Lower lobe of right lung (tissue), 2 donors: Measurements from ENCODE around the gene IL31RA. TPM values are rescaled to one million over a fixed set of nuclear protein-coding genes. Genes with fewer than 3 reads are reported as not detected.

Source experiments
- ATAC-seq, 2 donors: fragments of 200-7000 bp; cut with Tn5 transposase; one replicate each; pipeline ENCODE4 v1.9.1; 2020 to 2022; ENCODE audit warnings: mild to moderate bottlenecking in 2 of 2, moderate library complexity in 2 of 2
- DNase-seq: peaks from one replicate; pipeline ENCODE4 v3.0.0-alpha.2; 2020
- H3K27ac ChIP-seq: fragments of 200-600 bp; one replicate; pipeline ENCODE4 v1.8.0; 2022
- H3K27me3 ChIP-seq: fragments of 200-600 bp; one replicate; pipeline ENCODE4 v1.8.0; 2022; ENCODE audit warnings: low read depth
- H3K36me3 ChIP-seq: fragments of 200-600 bp; one replicate; pipeline ENCODE4 v1.8.0; 2022; ENCODE audit warnings: mild to moderate bottlenecking
- H3K4me1 ChIP-seq: fragments of 200-600 bp; one replicate; pipeline ENCODE4 v1.8.0; 2022
- H3K4me3 ChIP-seq: fragments of 200-600 bp; one replicate; pipeline ENCODE4 v1.8.0; 2022; ENCODE audit warnings: mild to moderate bottlenecking
- H3K9me3 ChIP-seq: fragments of 200-600 bp; one replicate; pipeline ENCODE4 v1.8.0; 2022
- CTCF ChIP-seq: fragments of 200-600 bp; IDR thresholded peaks from one replicate; pipeline ENCODE4 v1.8.0; 2022; ENCODE audit warnings: antibody characterized with exemption, mild to moderate bottlenecking
- intact Hi-C: fragments of 100-400 bp; cut with DNase I; formaldehyde crosslinking; loops from one replicate; pipeline ENCODE4 v1.11.0; 2022
- total RNA-seq: library from RNA; stranded (reverse); fragmentation: NEBNext Ultra II Directional; extraction: Animal tissue kit (Norgen Biotek cat#: 25700); gene quantifications from one replicate; pipeline ENCODE4 v1.2.1, GENCODE V29; 2021
- donor health status: DM: no; HTN: yes; CAD: no; lungs with severe emphysema.

Gene IL31RA
- total RNA-seq, 1 donor from 2014 or later = not detected

GRCh38 chr5:55853041-55853670, 2.0 kb downstream of the IL31RA start:
- ATAC-seq = no peak
- Histone ChIP-seq H3K27me3 (no peaks in the 10 kb centered on the region), H3K27ac (no peak overlapping the region), H3K4me1 (peaks cover 11% of the 10 kb centered on the region), H3K4me3 (no peak overlapping the region), H3K36me3 (no peaks in the 10 kb centered on the region), H3K9me3 (no peaks in the 10 kb centered on the region)
- TF ChIP-seq CTCF = no peak
- no peak for DNase-seq
- intact Hi-C loops = no loop called here

GRCh38 chr5:55853818-55854217, 2.7 kb downstream of the IL31RA start:
- DNase-seq (no peak), ATAC-seq (no peak)
- Histone ChIP-seq H3K4me3 (no peak overlapping the region), H3K27ac (no peak overlapping the region), H3K36me3 (no peaks in the 10 kb centered on the region), H3K9me3 (no peaks in the 10 kb centered on the region), H3K4me1 (peaks cover 11% of the 10 kb centered on the region), H3K27me3 (no peaks in the 10 kb centered on the region)
- no peak for TF ChIP-seq CTCF
- intact Hi-C loops = no loop called here

GRCh38 chr5:55855509-55855908, 4.4 kb downstream of the IL31RA start:
- no peak overlapping the region for H3K4me3 ChIP-seq
- no peaks in the 10 kb centered on the region for H3K36me3 ChIP-seq
- no peak for DNase-seq
- intact Hi-C loops = no loop called here
- no peak for ATAC-seq
- H3K4me1 ChIP-seq = peaks cover 11% of the 10 kb centered on the region
- H3K27me3 ChIP-seq = no peaks in the 10 kb centered on the region
- no peak overlapping the region for H3K27ac ChIP-seq
- TF ChIP-seq CTCF = no peak
- no peaks in the 10 kb centered on the region for H3K9me3 ChIP-seq

GRCh38 chr5:55856516-55857246, 5.5 kb downstream of the IL31RA start:
- DNase-seq (no peak), ATAC-seq (peak in 1 of 2 donors; percentile 49)
- Histone ChIP-seq H3K9me3 (no peaks in the 10 kb centered on the region), H3K27me3 (no peaks in the 10 kb centered on the region), H3K36me3 (no peaks in the 10 kb centered on the region), H3K4me3 (no peak overlapping the region), H3K27ac (no peak overlapping the region), H3K4me1 (peaks cover 11% of the 10 kb centered on the region)
- no peak for TF ChIP-seq CTCF
- intact Hi-C loops = no loop called here

GRCh38 chr5:55857247-55857640, 6.1 kb downstream of the IL31RA start:
- no peak for TF ChIP-seq CTCF
- Histone ChIP-seq H3K27me3 (no peaks in the 10 kb centered on the region), H3K36me3 (no peaks in the 10 kb centered on the region), H3K4me1 (peaks cover 11% of the 10 kb centered on the region), H3K4me3 (no peak overlapping the region), H3K27ac (no peak overlapping the region), H3K9me3 (no peaks in the 10 kb centered on the region)
- DNase-seq = no peak
- intact Hi-C loops = no loop called here
- no peak for ATAC-seq
